NCI-H2107 treated with DMSO at 0.1 percent for 48 hours (cell line): ENCODE results near the gene BLVRB.
"Not testable (repeated sequence)": the region's sequence is repeated elsewhere in the genome, so short reads cannot be mapped to it uniquely, and the experiment has no call there.

ENCODE experiments used
- DNase-seq: peaks from one replicate; lab custom pipeline; 2025; ENCODE audit not compliant: unreplicated experiment; lab: John Stamatoyannopoulos, UW

Gene BLVRB

GRCh38 chr19:40410030-40410389 lies 55.5 kb downstream of the BLVRB start:
- DNase-seq = no peak

GRCh38 chr19:40408598-40408925 lies 57.0 kb downstream of the BLVRB start:
- DNase-seq = not testable (repeated sequence)

- no peak for DNase-seq
These were observed 57.6 kb downstream of the BLVRB start for GRCh38 chr19:40407714-40408597.

GRCh38 chr19:40403262-40403984 lies 62.1 kb downstream of the BLVRB start:
- DNase-seq = peak; percentile 13

- DNase-seq = no peak
These were observed 65.0 kb downstream of the BLVRB start for GRCh38 chr19:40400559-40400958.

GRCh38 chr19:40398417-40399131 lies 67.0 kb downstream of the BLVRB start:
- DNase-seq = no peak
